HL-60 (cell line): ENCODE measurements around the gene CRLF1.

ENCODE experiments used
- DNase-seq, 2 experiments: peaks; one replicate each; pipeline ENCODE4 v3.0.0-alpha.2; 2010 to 2020; ENCODE audit warnings: low read depth in 1 of 2, low spot score in 1 of 2
- H3K27ac ChIP-seq: fragments of 250-450 bp; sonication (Bioruptor Pico); replicated peaks from 2 replicates; pipeline ENCODE4 v1.5.1; 2020; ENCODE audit warnings: mild to moderate bottlenecking, moderate library complexity
- H3K27me3 ChIP-seq: fragments of 250-450 bp; sonication (Bioruptor Pico); 2 replicates; pipeline ENCODE4 v1.5.1; 2021; ENCODE audit warnings: mild to moderate bottlenecking, moderate library complexity; ENCODE audit not compliant: insufficient read depth, poor library complexity, severe bottlenecking
- H3K4me3 ChIP-seq: replicated peaks from 2 replicates; pipeline ENCODE4 v1.5.1; 2011; ENCODE audit warnings: mild to moderate bottlenecking, control low read depth, low read length; ENCODE audit not compliant: insufficient read depth
- GABPA ChIP-seq: IDR thresholded peaks from 2 replicates; pipeline ENCODE4 v1.6.1; 2012; ENCODE audit warnings: low read depth
- POLR2AphosphoS5 ChIP-seq: IDR thresholded peaks from 2 replicates; pipeline ENCODE4 v1.6.1; 2012; ENCODE audit warnings: low read depth
- REST ChIP-seq: IDR thresholded peaks from 2 replicates; pipeline ENCODE4 v1.6.1; 2012; ENCODE audit warnings: low read depth; ENCODE audit not compliant: insufficient replicate concordance
- SPI1 ChIP-seq: IDR thresholded peaks from 2 replicates; pipeline ENCODE4 v1.6.1; 2012; ENCODE audit warnings: low read depth, mild to moderate bottlenecking, borderline replicate concordance
- TF ChIP-seq, protein P1 (sequence below): IDR thresholded peaks from one replicate; pipeline ENCODE4 v1.5.1; 2011; ENCODE audit warnings: low read length, control low read depth, inconsistent platforms; ENCODE audit not compliant: insufficient read depth

The CRLF1 gene

GRCh38 chr19:18589380-18590272, 17.0 kb downstream of the CRLF1 start:
- Histone ChIP-seq H3K27me3 (peaks cover under 1% of the 10 kb centered on the region), H3K27ac (peak overlapping the region; percentile 82), H3K4me3 (peak overlapping the region; percentile 73)
- TF ChIP-seq SPI1 (no peak), POLR2AphosphoS5 (no peak), GABPA (no peak), REST (no peak)
- TF ChIP-seq, protein P1, sequence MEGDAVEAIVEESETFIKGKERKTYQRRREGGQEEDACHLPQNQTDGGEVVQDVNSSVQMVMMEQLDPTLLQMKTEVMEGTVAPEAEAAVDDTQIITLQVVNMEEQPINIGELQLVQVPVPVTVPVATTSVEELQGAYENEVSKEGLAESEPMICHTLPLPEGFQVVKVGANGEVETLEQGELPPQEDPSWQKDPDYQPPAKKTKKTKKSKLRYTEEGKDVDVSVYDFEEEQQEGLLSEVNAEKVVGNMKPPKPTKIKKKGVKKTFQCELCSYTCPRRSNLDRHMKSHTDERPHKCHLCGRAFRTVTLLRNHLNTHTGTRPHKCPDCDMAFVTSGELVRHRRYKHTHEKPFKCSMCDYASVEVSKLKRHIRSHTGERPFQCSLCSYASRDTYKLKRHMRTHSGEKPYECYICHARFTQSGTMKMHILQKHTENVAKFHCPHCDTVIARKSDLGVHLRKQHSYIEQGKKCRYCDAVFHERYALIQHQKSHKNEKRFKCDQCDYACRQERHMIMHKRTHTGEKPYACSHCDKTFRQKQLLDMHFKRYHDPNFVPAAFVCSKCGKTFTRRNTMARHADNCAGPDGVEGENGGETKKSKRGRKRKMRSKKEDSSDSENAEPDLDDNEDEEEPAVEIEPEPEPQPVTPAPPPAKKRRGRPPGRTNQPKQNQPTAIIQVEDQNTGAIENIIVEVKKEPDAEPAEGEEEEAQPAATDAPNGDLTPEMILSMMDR: no peak
- DNase-seq: peak in 1 of 2 experiments; percentile 74

DNA sequence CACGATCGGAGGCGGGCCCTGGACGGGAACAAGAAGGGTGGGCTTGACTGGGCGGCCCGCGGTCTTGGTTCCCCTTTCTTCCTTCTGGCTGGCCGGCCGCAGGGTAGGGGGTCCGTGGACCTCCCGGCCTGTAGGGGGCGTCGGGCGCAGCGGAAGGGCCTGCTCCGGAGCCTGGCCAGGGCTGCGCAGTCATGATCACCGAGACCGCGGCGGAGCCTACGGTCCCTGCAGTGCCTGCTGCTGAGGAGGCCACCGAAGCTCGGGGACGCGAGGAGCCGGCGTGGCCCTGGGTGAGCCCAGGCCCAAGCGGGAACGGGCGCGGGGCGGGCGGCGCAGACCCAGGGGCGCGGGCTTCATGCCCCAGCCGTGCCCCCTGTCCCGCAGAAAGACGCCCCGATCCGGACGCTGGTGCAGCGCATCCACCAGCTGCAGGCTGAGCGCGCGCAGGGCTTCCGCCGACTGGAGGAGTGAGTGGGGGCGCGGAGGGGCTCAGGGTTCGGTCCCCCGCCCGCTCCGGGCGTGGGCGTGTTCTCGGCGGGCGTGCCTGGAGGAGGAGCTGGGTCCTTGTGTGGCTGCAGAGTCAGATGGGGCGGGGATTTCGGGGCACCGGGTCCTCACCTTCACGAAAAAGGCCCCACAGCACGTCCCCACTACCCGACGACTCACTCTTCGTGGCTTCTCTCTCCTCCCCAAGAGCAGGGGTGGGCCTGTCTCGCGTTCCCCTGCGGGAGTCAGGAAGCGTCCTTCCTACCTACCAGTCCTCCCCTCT, 17.8 kb downstream of the CRLF1 start, which contains the start of gene REX1BD:
TSS of gene REX1BD (plus strand) at position 188 of the 769 bp plus-strand sequence. CDS start at position 192, 4 bp downstream.
- Histone ChIP-seq H3K27me3 (no peaks in the 10 kb centered on the region), H3K4me3 (peak within 1 kb of the TSS; percentile 73), H3K27ac (peak within 1 kb of the TSS; percentile 82)
- TF ChIP-seq GABPA (peak; percentile 51; the same call in 1 of the 2 replicates), REST (peak; percentile 29), SPI1 (peak; percentile 33; the same call in 1 of the 2 replicates), POLR2AphosphoS5 (peak; percentile 85)
- TF ChIP-seq, protein P1: peak; percentile 53
- DNase-seq: peak; percentile 91 to 92

DNA sequence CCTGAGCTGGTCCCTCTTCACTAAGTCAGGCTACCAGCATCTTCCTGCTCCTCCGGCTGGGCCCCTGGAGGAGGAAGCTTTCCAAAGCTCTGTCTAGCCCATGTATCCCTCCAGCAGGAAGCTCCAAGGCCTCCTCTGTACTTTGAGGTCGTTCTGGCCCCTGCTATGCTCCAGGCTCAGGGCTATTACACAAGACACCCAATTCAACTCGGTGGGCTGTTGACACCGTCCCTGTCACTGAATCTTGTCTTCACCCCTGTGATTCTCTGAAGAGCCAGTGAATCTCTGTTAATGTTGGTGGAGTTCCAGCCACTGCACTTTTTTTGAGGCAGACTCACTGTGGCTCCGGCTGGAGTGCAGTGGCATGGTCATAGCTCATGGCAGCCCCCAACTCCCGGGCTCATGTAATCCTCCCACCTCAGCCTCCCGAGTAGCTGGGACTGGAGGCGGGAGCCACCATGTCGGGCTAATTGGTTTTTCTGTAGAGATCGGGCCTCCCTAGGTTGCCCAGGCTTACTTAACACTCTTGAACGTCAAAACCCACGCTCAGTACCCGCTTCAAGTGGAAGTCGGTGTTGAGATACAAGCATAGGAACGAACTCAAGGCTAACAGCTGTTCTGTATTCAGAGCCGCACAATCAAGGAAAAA, 18.5 kb downstream of the CRLF1 start:
- TF ChIP-seq SPI1: no peak
- TF ChIP-seq POLR2AphosphoS5: no peak
- no peak for TF ChIP-seq REST
- TF ChIP-seq GABPA: no peak
- TF ChIP-seq, protein P1: no peak

More for the DNA sequence above, 18.5 kb downstream of the CRLF1 start:
- DNase-seq: no peak
- H3K4me3 ChIP-seq: peak overlapping the region; percentile 73
- H3K27me3 ChIP-seq: no peaks in the 10 kb centered on the region
- peak overlapping the region; percentile 82 for H3K27ac ChIP-seq
